Endothelial cell of umbilical vein (primary cell): ENCODE results near the gene OR10W1. TPM values are rescaled to one million over a fixed set of nuclear protein-coding genes. Genes with fewer than 3 reads are reported as not detected.

ENCODE experiments used
- BruUV-seq: library from RNA; stranded (reverse); fragments of 400-500 nt; replicated peaks from 2 replicates; lab custom pipeline; 2021; lab: Mats Ljungman, UMichigan
- CTCF ChIA-PET: fragments of 300-600, 350-600 bp; sonication (Branson Sonifier 250); formaldehyde crosslinking; loops from one replicate; lab custom pipeline; 2021; ENCODE audit warnings: antibody characterized with exemption, inconsistent platforms; lab: Charles Lee
- POLR2A ChIA-PET: fragments of 300-600, 350-600 bp; sonication (Branson Sonifier 250); formaldehyde crosslinking; loops from one replicate; lab custom pipeline; 2021; ENCODE audit warnings: antibody characterized with exemption, inconsistent platforms; lab: Charles Lee
- DNase-seq: peaks from one replicate; pipeline ENCODE4 v3.0.0-alpha.2; 2011; ENCODE audit warnings: low read depth, low spot score
- FAIRE-seq: peaks from 2 replicates; lab custom pipeline; 2011; peaks lifted over from hg19 to GRCh38; lab: Jason Lieb, UNC
- H2AFZ ChIP-seq: 2 replicates; pipeline ENCODE4 v1.6.0; 2012; ENCODE audit warnings: low read depth, low read length, control low read depth, inconsistent platforms
- H3K27ac ChIP-seq: 2 replicates; pipeline ENCODE4 v1.5.1; 2011; ENCODE audit warnings: low read depth, mild to moderate bottlenecking, control low read depth, low read length, moderate library complexity; ENCODE audit not compliant: insufficient read depth
- H3K27me3 ChIP-seq, 2 experiments: 2 replicates each; pipeline versions ENCODE4 v1.6.0 to v1.6.1; 2011; ENCODE audit warnings: low read length in 2 of 2, mixed read lengths in 1 of 2; ENCODE audit not compliant: control insufficient read depth in 2 of 2, insufficient read depth in 2 of 2
- H3K36me3 ChIP-seq, 2 experiments: 2 replicates in 1 of 2; 3 replicates in 1 of 2; pipeline ENCODE4 v1.5.1; 2011; ENCODE audit warnings: low read length in 2 of 2, mild to moderate bottlenecking in 1 of 2, moderate library complexity in 1 of 2; ENCODE audit not compliant: control insufficient read depth in 2 of 2, insufficient read depth in 2 of 2; ENCODE audit errors: extremely low read depth in 1 of 2
- H3K4me1 ChIP-seq: 3 replicates; pipeline ENCODE4 v1.5.1; 2011; ENCODE audit warnings: mild to moderate bottlenecking, low read length; ENCODE audit not compliant: control insufficient read depth, insufficient read depth; ENCODE audit errors: extremely low read depth
- H3K4me2 ChIP-seq: 2 replicates; pipeline ENCODE4 v1.6.1; 2011; ENCODE audit warnings: low read length, control low read depth, mixed read lengths; ENCODE audit not compliant: insufficient read depth
- H3K4me3 ChIP-seq, 3 experiments: fragments of 200-600 bp in 1 of 3; sonication (generic), shearing (Covaris generic) in 1 of 3; replicated peaks in 1 of 3; 2 replicates each; pipeline ENCODE4 v1.5.1; 2011 to 2016; ENCODE audit warnings: control low read depth in 3 of 3, low read length in 3 of 3, mild to moderate bottlenecking in 2 of 3, inconsistent platforms in 1 of 3, low read depth in 1 of 3, moderate library complexity in 1 of 3; ENCODE audit not compliant: insufficient read depth in 1 of 3
- H3K79me2 ChIP-seq: 2 replicates; pipeline ENCODE4 v1.6.0; 2012; ENCODE audit warnings: low read length, inconsistent platforms; ENCODE audit not compliant: control insufficient read depth, insufficient read depth
- H3K9ac ChIP-seq: replicated peaks from 2 replicates; pipeline ENCODE3; 2011; ENCODE audit warnings: low read length, control low read depth; ENCODE audit not compliant: insufficient read depth; ENCODE audit errors: extremely low read depth
- H3K9me1 ChIP-seq: replicated peaks from 3 replicates; pipeline ENCODE4 v1.6.0; 2011; ENCODE audit warnings: mild to moderate bottlenecking, low read length; ENCODE audit not compliant: control insufficient read depth, insufficient read depth; ENCODE audit errors: extremely low read depth
- H3K9me3 ChIP-seq: replicated peaks from 2 replicates; pipeline ENCODE4 v1.5.1; 2012; ENCODE audit warnings: low read length, inconsistent platforms; ENCODE audit not compliant: control insufficient read depth, insufficient read depth
- H4K20me1 ChIP-seq: replicated peaks from 2 replicates; pipeline ENCODE3; 2011; ENCODE audit warnings: mild to moderate bottlenecking, low read length; ENCODE audit not compliant: control insufficient read depth, insufficient read depth; ENCODE audit errors: extremely low read depth
- CTCF ChIP-seq, 2 donors: IDR thresholded peaks; 1 replicate in 1 of 2; 2 replicates in 1 of 2; pipeline ENCODE4 v1.5.1; 2011; ENCODE audit warnings: low read length in 2 of 2, mild to moderate bottlenecking in 2 of 2, moderate library complexity in 2 of 2, control low read depth in 1 of 2, inconsistent platforms in 1 of 2, low read depth in 1 of 2; ENCODE audit not compliant: insufficient read depth in 1 of 2; ENCODE audit errors: extremely low read depth in 1 of 2
- EZH2 ChIP-seq: IDR thresholded peaks from 2 replicates; pipeline ENCODE4 v1.6.1; 2012; ENCODE audit warnings: borderline replicate concordance, low read depth, mild to moderate bottlenecking, moderate library complexity, low read length, inconsistent platforms; ENCODE audit not compliant: severe bottlenecking
- FOS ChIP-seq: IDR thresholded peaks from 2 replicates; pipeline ENCODE4 v1.6.1; 2011; ENCODE audit warnings: mild to moderate bottlenecking, low read length, moderate library complexity, borderline replicate concordance; ENCODE audit not compliant: insufficient read depth
- GATA2 ChIP-seq: IDR thresholded peaks from 2 replicates; pipeline ENCODE4 v1.7.0; 2011; ENCODE audit warnings: low read depth, mild to moderate bottlenecking, moderate library complexity, mixed read lengths, low read length; ENCODE audit not compliant: insufficient read length, insufficient read depth
- JUN ChIP-seq: IDR thresholded peaks from 2 replicates; pipeline ENCODE4 v1.6.1; 2011; ENCODE audit warnings: borderline replicate concordance, low read depth; ENCODE audit not compliant: insufficient read length, insufficient read depth
- MAX ChIP-seq: IDR thresholded peaks from 2 replicates; pipeline ENCODE4 v1.6.1; 2011; ENCODE audit not compliant: insufficient read depth, insufficient read length
- MYC ChIP-seq: IDR thresholded peaks from one replicate; pipeline ENCODE4 v1.6.1; 2011; ENCODE audit warnings: mild to moderate bottlenecking, low read depth, low read length
- POLR2A ChIP-seq: IDR thresholded peaks from 2 replicates; pipeline ENCODE4 v1.6.1; 2012; ENCODE audit warnings: low read depth, mild to moderate bottlenecking, control low read depth, low read length
- POLR2AphosphoS5 ChIP-seq: IDR thresholded peaks from 2 replicates; pipeline ENCODE4 v1.6.1; 2012; ENCODE audit warnings: low read depth, mild to moderate bottlenecking, control low read depth, low read length, moderate library complexity; ENCODE audit not compliant: insufficient read depth
- dilution Hi-C: fragments of 300-500 bp; cut with MboI; formaldehyde crosslinking; loops from one replicate; pipeline ENCODE4 v1.15.0; 2019; ENCODE audit warnings: low sequenced_read_pairs; ENCODE audit not compliant: extremely low pct_ligation_motif_present
- intact Hi-C: fragments of 100-400 bp; cut with micrococcal nuclease; formaldehyde crosslinking; loops from one replicate; pipeline ENCODE4 v1.10.0; 2022
- polyA plus RNA-seq, 4 experiments: library from polyadenylated mRNA; depleted of rRNA in 3 of 4; stranded (reverse) in 3 of 4; unstranded in 1 of 4; fragments of >200 nt; gene quantifications; 2 replicates each; pipeline versions ENCODE4 v1.2.1 to v1.2.3, GENCODE V29; 2011 to 2012; ENCODE audit warnings: missing spikeins in 1 of 4
- total RNA-seq: library from RNA; stranded (reverse); gene quantifications from 2 replicates; pipeline ENCODE4 v1.2.3, GENCODE V29; 2021

Gene OR10W1
- total and polyA plus RNA-seq, 2 donors (not counting 3 experiments of a cell fraction or from before 2014, with no cell fraction given), result not detected

GRCh38 chr11:58316142-58316541, 48.1 kb upstream of the OR10W1 start:
- FAIRE-seq (no peak), DNase-seq (peak; percentile 54)
- H3K9ac ChIP-seq, result no peak overlapping the region

GRCh38 chr11:58301576-58301975, 33.5 kb upstream of the OR10W1 start:
- Histone ChIP-seq H3K9ac (no peak overlapping the region), H3K4me1 (no peaks in the 10 kb centered on the region), H3K4me3 (no peak overlapping the region), H3K4me2 (no peak overlapping the region), H3K36me3 (no peaks in the 10 kb centered on the region), H2AFZ (no peak overlapping the region), H3K9me1 (no peaks in the 10 kb centered on the region), H3K27ac (no peak overlapping the region), H3K79me2 (no peaks in the 10 kb centered on the region), H3K27me3 (no peaks in the 10 kb centered on the region), H3K9me3 (no peaks in the 10 kb centered on the region), H4K20me1 (no peaks in the 10 kb centered on the region)
- FAIRE-seq, result no peak
- no TSS peak for BruUV-seq
- intact Hi-C loops (no loop called here), dilution Hi-C loops (no loop called here)
- DNase-seq, result no peak
- ChIA-PET POLR2A (no interaction called here), CTCF (no interaction called here)
- TF ChIP-seq POLR2AphosphoS5 (no peak), CTCF (IDR thresholded peaks at IDR 0.05; ENCODE audit: extremely low read depth in 1 of 2, insufficient read depth in 1 of 2, low read depth in 1 of 2, low read length in 2 of 2) (no peak), EZH2 (no peak), POLR2A (no peak), MAX (no peak), JUN (no peak), MYC (no peak), FOS (no peak), GATA2 (no peak)

More at GRCh38 chr11:58316142-58316541, 48.1 kb upstream of the OR10W1 start:
- Histone ChIP-seq H3K36me3 (no peaks in the 10 kb centered on the region), H3K9me3 (no peaks in the 10 kb centered on the region), H4K20me1 (no peaks in the 10 kb centered on the region), H2AFZ (no peak overlapping the region), H3K27ac (no peak overlapping the region), H3K79me2 (no peaks in the 10 kb centered on the region), H3K27me3 (no peaks in the 10 kb centered on the region), H3K4me1 (no peaks in the 10 kb centered on the region), H3K4me2 (no peak overlapping the region), H3K4me3 (no peak overlapping the region), H3K9me1 (no peaks in the 10 kb centered on the region)
- intact Hi-C loops (no loop called here), dilution Hi-C loops (no loop called here)
- ChIA-PET POLR2A (no interaction called here), CTCF (interaction anchor here (1.3 kb wide), 1 partner anchor 208 kb away, joined by 4 read pairs; no protein-coding TSS in a partner anchor)
- TF ChIP-seq EZH2, result no peak
- peak; percentile 7 for TF ChIP-seq JUN
- TF ChIP-seq FOS, result peak; percentile 84
- BruUV-seq, result no TSS peak
